Dermis blood vessel endothelial cell (primary cell): Measurements from ENCODE around the gene LDLRAD3. TPM values are rescaled to one million over a fixed set of nuclear protein-coding genes. Genes with fewer than 3 reads are reported as not detected.
A peak's percentile ranks its signal among the peaks of the same experiment; 100 is the strongest.
"Not testable (repeated sequence)": the region's sequence is repeated elsewhere in the genome, so short reads cannot be mapped to it uniquely, and the experiment has no call there.

Experiments used
- DNase-seq: peaks from one replicate; pipeline ENCODE4 v3.0.0; 2010
- total RNA-seq: library from RNA; depleted of rRNA; stranded (reverse); fragments of >200 nt; gene quantifications from 2 replicates; pipeline ENCODE4 v1.2.3, GENCODE V29; 2014

The LDLRAD3 gene
- total RNA-seq = 9.7 and 13.4 TPM in 2 replicates

- DNase-seq = peak; percentile 76
These were observed at the start of gene LDLRAD3 for GRCh38 chr11:35943713-35944502. LDLRAD3 (plus strand) TSS chr11:35944062; CDS start chr11:35944099, 37 bp downstream.

DNA sequence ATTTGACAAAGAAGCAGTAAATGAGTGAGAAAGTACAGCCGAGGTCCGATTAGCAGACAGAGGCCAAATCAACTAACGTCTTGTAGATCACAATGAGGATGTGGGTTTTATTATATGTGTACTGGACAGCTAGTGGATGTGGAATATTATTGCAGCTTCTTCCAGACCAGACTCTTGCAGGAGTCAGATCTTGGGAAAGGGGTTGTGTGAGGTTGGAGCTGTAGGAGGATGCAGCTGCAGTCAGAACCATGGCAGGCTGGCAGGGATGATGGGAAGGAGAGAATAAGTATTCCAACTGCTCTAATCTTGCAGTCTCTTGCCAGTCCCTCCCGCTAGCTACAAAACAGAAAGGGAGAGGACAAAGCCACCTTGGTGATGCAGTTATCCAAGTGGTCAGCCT is 46.8 kb upstream of the LDLRAD3 start:
- DNase-seq = no peak

- DNase-seq = no peak
These were observed 40.9 kb upstream of the LDLRAD3 start for GRCh38 chr11:35902961-35903360.

- DNase-seq = no peak
These were observed 38.1 kb upstream of the LDLRAD3 start for GRCh38 chr11:35905646-35906276.

DNA sequence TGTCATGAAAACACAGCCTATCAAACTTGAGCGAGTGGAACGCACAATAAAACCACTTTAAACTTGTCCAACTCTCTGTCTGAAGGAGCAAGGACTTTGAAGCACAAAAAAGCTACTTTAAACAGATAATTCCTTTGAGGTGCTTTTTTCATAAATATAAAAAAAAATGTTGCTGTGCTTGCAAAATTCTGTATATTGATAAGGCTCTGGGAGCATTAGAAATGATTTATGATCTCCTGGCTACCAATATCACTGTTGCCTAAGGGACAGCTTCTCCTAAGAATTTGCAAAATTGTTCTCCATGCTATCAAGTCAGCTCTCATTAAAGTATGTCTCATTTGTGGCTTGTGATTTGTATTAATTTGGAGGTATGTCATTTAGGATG is 37.6 kb upstream of the LDLRAD3 start:
- DNase-seq = no peak

GRCh38 chr11:35906681-35907080 is 37.2 kb upstream of the LDLRAD3 start:
- no peak for DNase-seq

DNA sequence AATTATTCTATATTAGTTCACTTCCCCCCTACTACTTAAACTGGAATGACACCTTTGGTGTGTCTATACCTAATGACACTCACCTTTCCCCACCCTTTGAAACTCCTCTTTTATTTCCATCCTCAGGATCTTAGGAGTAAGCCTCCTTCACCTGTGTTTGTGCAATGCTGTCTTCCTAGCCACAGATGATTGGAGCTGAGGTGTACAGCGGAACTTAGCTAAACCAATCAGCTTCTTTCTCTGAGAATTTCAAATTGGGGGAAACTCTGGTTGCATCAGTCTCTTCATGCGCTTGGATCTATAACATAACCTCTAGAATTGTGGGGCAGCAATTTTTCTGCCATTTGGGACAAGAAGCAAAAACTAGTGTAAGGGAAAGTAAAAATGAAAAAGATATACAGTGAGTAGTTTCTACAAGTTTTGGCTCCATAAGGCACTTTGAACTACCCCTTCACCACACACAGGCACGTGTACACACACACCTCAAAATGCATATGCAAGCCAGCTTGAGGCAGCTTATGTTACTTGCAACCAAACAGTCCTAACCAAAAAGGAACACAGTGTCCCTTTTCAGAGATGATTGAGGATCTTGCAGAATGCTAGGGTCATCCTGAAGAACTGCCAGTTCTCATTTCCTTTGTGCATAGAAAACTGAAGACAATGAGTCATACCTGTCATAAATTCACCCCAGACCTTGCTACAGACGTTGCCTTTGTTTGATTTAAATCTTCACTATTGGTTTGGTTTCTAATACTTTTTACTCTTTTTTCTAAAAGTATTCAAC is 36.0 kb upstream of the LDLRAD3 start:
- peak; percentile 76 for DNase-seq

DNA sequence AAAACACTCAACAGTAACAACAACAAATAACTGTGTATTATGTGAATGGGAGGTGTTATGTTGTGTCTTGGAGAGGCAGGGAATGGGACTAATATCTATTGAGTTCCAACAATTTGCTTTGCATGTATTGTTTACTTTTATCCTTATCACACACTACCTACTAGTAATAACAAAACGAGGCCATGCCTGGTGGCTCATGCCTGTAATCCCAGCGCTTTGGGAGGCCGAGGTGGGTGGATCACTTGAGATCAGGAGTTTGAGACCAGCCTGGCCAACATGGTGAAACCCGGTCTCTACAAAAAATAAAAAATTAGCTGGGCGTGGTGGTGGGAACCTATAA is 35.5 kb upstream of the LDLRAD3 start:
- not testable (repeated sequence) for DNase-seq

DNA sequence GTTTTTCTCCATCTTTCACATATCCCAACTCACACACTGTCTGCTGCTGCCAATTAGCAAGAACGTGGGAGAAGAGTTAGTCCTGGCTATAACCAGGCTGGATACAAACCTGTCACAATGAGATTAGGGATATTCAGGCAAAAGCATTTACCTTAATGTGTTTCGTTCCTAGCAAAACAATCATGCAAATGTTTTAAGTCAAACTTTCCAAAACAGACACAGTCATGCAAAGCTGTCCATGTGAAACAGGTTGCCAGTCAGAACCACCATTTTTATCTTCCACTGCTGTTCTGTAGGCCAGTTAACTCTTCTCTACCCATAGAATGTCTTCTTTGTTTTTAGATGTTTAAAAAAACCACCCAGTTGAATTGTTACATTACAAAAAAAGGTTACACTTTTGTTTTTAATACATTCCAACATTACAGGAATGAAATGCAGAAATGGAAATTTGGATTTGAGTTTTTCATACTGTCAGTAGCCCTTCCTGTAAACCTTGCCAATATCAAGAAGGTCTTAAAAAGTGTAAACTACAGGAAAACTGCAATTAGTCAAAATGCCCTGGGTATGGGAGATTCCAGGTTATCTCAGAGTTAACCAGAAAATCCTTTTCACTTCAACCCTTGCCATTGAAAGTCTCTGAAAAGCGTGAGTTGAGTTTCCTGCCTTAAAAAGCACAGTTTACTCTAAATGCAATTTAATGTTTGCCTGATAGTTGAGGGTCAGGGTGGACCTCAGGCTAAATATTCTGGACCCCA is 34.2 kb upstream of the LDLRAD3 start:
- DNase-seq = no peak

- no peak for DNase-seq
These were observed 32.8 kb upstream of the LDLRAD3 start for GRCh38 chr11:35911013-35911412.

DNA sequence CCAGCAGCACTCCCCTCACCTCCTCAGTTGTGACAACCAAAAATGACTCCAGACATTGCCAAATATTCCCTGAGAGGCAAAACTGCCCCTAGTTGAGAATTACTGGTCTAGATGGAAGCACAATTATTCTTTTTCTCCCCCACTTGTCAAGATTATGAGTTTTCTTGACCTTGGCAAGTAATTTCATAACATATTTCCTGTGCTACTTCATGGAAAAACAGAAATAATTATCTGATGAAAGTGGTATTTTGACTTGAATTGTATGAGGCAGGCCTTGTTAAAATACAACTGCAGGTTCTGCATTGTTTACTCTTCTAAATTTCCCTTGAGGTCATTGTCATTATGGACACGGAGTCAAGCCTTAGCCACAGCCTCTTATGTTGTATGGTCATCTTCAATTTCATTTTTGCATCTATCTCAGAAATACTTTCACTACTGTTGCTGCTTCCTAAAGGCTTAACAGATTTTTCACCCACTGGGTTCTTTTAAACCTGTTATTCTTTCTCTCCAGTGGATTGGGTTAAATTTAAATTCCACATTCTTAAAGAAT is 32.2 kb upstream of the LDLRAD3 start:
- DNase-seq = peak; percentile 27

DNA sequence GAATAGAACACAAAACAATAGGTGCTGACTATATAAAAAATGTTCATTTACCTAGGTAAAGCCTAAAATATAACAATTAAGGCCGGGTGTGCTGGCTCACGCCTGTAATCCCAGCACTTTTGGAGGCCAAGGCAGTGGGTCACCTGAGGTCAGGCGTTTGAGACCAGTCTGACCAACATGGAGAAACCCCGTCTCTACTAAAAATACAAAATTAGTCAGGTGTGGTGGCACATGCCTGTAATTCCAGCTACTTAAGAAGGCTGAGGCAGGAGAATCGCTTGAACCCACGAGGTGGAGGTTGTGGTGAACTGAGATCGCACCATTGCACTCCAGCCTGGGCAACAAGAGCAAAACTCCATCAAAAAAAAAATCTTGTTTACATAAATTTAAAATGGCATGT is 31.4 kb upstream of the LDLRAD3 start:
- not testable (repeated sequence) for DNase-seq

- no peak for DNase-seq
These were observed 30.8 kb upstream of the LDLRAD3 start for GRCh38 chr11:35912883-35913624.

DNA sequence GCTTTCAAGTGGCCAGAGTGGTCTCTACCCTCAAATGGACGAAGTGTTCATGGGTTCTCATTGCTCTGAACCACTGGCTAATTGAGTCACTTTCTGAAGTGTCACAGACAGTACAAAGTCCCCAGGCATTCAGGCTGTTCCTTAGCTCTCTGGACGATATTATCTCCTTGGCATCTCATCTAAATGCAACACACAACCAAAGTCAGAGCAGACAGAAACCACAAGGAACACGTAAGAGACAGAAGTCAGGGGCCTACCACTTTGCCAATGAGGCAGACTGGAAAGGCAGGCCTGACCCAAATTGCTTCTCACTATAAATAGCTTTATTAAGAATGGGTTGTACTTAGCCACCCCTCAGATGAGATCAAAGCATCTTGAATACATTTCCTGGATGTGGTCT is 29.0 kb upstream of the LDLRAD3 start:
- DNase-seq = no peak

DNA sequence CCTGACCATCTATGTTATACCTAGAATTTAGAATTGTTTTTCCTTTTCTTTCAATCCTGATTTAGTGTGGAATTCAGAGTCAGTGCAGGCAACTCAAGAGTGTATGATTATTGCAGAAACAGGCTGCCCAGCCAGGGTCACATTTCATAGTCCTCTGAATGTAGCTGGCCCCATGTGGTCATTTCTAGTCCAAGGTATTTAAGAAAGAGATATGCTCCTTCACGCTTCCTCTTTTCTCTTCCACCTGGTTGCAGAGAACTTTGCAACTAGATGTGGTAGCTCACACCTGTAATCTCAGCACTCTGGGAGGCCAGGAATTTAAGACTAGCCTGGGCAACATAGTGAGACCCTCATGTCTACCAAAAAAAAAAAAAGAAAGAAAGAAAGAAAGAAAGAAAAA is 27.6 kb upstream of the LDLRAD3 start:
- no peak for DNase-seq

- DNase-seq = no peak
These were observed 26.2 kb upstream of the LDLRAD3 start for GRCh38 chr11:35917676-35918075.

DNA sequence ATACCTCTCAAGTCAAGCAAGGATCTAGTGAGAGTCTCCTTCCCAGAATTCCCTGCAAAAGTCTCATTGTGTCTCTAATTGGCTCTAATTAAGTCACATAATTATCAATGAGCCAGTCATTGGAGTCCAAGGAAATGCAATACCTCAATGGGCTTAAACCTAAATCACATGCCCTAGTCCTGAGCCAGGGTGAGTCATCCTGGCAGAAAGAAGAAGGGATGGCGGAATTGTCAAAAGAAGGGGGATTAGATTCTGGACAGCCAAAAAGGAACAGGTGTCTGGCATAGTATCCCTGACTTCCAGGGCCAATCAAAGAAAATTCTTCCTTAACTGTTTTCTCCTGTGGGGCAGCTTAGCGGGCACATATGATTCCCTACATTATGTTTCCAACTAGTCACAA is 25.1 kb upstream of the LDLRAD3 start:
- no peak for DNase-seq

DNA sequence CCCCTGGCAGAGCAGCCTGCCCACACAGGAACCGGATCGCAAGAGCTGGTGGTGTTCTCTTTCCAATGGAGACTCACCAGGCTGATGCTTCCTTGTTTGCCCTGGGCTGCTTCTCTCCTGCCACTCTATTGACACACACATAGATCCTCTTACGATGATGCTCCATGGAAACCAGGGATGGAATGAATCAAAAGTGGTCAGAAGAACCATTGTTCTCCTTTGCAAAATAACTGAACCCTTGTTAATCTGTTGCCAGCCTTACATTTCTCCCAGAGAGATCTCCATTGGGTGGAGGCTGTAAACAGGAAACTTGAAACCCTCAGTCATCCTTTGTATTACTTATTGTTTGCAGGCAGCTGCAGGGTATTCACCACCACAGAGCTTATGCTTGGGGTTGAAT is 24.6 kb upstream of the LDLRAD3 start:
- DNase-seq = peak; percentile 71

DNA sequence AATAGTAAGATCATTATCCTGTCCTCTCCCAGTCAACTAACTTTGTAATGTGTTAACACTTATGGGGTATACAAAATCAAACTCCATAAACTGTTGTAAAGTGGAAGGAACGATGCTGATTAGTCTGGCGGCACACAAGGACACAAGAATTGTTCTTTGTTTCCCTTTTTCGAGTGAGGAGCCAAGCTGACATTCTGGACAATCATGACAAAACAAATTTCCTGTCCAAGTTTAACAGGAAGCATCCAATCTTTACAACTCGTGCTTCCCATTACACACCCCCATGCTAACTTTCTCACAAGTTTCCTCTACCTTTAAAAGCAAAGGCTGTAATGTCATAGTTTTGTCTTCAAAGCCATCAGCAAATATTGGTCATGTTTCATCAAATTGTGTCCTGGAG is 20.4 kb upstream of the LDLRAD3 start:
- DNase-seq = peak; percentile 81

DNA sequence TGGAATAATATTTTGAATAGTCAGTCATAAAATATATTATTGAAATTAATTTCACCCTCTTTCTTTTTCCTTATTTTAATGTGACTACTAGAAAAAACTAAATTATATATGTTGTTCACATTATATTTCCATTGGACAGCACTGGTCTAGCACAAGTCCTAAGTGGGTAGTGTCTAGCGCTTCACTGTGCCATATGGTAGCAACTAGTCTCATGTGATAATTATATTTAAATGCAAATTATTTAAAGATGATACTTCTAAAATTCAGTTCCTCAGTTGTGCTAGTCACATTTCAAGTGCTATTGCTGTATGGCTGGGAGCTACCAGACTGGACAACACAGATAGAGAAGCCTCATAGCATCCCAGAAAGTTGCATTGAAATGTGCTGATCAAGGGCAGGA is 19.1 kb upstream of the LDLRAD3 start:
- no peak for DNase-seq

GRCh38 chr11:35927104-35927503 is 16.8 kb upstream of the LDLRAD3 start:
- no peak for DNase-seq

GRCh38 chr11:35927682-35928081 is 16.2 kb upstream of the LDLRAD3 start:
- DNase-seq = no peak
